Measurements from ENCODE around the gene AFAP1L2.

GRCh38 chr10:114402871-114403540, 1.3 kb downstream of the AFAP1L2 start:
- TF ChIP-seq CTCF (IDR thresholded peaks at IDR 0.05; ENCODE audit: borderline replicate concordance, extremely low read depth, low read length, poor library complexity, severe bottlenecking) (no peak), EZH2 (IDR thresholded peaks at IDR 0.05; ENCODE audit: borderline replicate concordance, low read depth, low read length, severe bottlenecking) (no peak)

Measured in DND-41 (cell line).